Lower leg skin (tissue), 3 donors: Measurements from ENCODE around the gene C11orf24.

ENCODE experiments used
- POLR2A ChIP-seq, 2 donors: fragments of 450-650 bp; IDR thresholded peaks; one replicate each; pipeline ENCODE4 v1.6.1; 2016 to 2017; ENCODE audit warnings: antibody characterized with exemption in 2 of 2, mild to moderate bottlenecking in 1 of 2, moderate library complexity in 1 of 2
- TF ChIP-seq, protein P1 (sequence below), 3 donors: fragments of 450-650 bp; IDR thresholded peaks; one replicate each; pipeline ENCODE4 v1.5.1; 2016; ENCODE audit warnings: antibody characterized with exemption in 3 of 3, mild to moderate bottlenecking in 3 of 3, moderate library complexity in 2 of 3

DNA sequence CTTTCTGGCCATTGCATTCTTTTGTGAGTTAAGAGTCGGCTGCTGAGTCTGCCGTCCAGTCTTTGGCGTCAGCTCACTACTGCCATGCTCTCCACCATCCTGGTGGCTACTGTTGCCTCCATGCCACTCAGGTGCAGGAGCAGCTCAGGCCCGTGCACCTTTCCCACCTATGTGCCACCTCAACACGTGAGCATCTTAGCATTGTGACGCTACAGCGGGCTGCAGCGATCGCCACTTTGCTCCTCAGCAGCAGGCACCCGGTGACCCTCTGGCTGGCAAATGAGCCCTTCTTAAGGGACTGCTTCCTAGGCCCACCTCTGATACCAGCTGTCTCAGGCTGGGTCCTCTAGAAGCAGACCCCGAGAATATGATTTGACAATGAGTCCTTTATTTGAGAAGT, 47.2 kb downstream of the C11orf24 start:
- TF ChIP-seq, protein P1, sequence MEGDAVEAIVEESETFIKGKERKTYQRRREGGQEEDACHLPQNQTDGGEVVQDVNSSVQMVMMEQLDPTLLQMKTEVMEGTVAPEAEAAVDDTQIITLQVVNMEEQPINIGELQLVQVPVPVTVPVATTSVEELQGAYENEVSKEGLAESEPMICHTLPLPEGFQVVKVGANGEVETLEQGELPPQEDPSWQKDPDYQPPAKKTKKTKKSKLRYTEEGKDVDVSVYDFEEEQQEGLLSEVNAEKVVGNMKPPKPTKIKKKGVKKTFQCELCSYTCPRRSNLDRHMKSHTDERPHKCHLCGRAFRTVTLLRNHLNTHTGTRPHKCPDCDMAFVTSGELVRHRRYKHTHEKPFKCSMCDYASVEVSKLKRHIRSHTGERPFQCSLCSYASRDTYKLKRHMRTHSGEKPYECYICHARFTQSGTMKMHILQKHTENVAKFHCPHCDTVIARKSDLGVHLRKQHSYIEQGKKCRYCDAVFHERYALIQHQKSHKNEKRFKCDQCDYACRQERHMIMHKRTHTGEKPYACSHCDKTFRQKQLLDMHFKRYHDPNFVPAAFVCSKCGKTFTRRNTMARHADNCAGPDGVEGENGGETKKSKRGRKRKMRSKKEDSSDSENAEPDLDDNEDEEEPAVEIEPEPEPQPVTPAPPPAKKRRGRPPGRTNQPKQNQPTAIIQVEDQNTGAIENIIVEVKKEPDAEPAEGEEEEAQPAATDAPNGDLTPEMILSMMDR (IDR thresholded peaks at IDR 0.05), result no peak
- no peak for TF ChIP-seq POLR2A (IDR thresholded peaks at IDR 0.05)
